Esophagus (tissue), 2 donors: ENCODE measurements around the gene PNN. TPM values are rescaled to one million over a fixed set of nuclear protein-coding genes. Genes with fewer than 3 reads are reported as not detected.
"Not testable (repeated sequence)": the region's sequence is repeated elsewhere in the genome, so short reads cannot be mapped to it uniquely, and the experiment has no call there.

Source experiments
- H3K27ac ChIP-seq, 2 donors: one replicate each; pipeline ENCODE4 v1.5.1; 2013; ENCODE audit warnings: low read depth in 2 of 2, mild to moderate bottlenecking in 2 of 2, inconsistent platforms in 1 of 2, low read length in 1 of 2, moderate library complexity in 1 of 2
- H3K27me3 ChIP-seq, 2 donors: one replicate each; pipeline ENCODE4 v1.6.1; 2013; ENCODE audit warnings: low read length in 2 of 2, control low read depth in 1 of 2, mild to moderate bottlenecking in 1 of 2; ENCODE audit not compliant: insufficient read depth in 2 of 2, control insufficient read depth in 1 of 2
- H3K36me3 ChIP-seq, 2 donors: one replicate each; pipeline ENCODE4 v1.6.1; 2013; ENCODE audit warnings: low read length in 1 of 2; ENCODE audit not compliant: control insufficient read depth in 2 of 2, insufficient read depth in 2 of 2
- H3K4me1 ChIP-seq, 2 donors: one replicate each; pipeline ENCODE4 v1.6.1; 2013; ENCODE audit warnings: low read length in 1 of 2; ENCODE audit not compliant: control insufficient read depth in 2 of 2, insufficient read depth in 2 of 2
- H3K4me3 ChIP-seq, 2 donors: one replicate each; pipeline ENCODE4 v1.5.1; 2013; ENCODE audit warnings: low read length in 2 of 2, mild to moderate bottlenecking in 2 of 2, low read depth in 1 of 2, moderate library complexity in 1 of 2
- H3K9me3 ChIP-seq, 2 donors: one replicate each; pipeline ENCODE4 v1.6.1; 2013; ENCODE audit warnings: mild to moderate bottlenecking in 2 of 2, low read depth in 1 of 2, low read length in 1 of 2, moderate library complexity in 1 of 2; ENCODE audit not compliant: control insufficient read depth in 2 of 2, insufficient read depth in 1 of 2
- WGBS, 2 donors: extraction: QIAGEN DNeasy Blood & Tissue Kit; methylation state at CpG; one replicate each; pipeline ENCODE4 v1.1.7; 2013; 5-methylcytosine and 5-hydroxymethylcytosine counted together
- polyA plus RNA-seq, 2 donors: library from polyadenylated mRNA; stranded (reverse); fragments of 200-250 nt; gene quantifications; one replicate each; pipeline ENCODE4 v1.2.3, GENCODE V29; 2013
- donor health status: healthy with polysubstance abuse.
- donor health status: Bipolar disorder and iron deficiency.

Gene PNN
- polyA plus RNA-seq, 2 donors, result 29.8 to 40.5 TPM

- Histone ChIP-seq H3K9me3 (peaks cover 0 to 2% of the 10 kb centered on the region in 2 donors), H3K36me3 (peaks cover 5 to 10% of the 10 kb centered on the region in 2 donors), H3K4me3 (no peak overlapping the region), H3K4me1 (peaks cover 0 to 2% of the 10 kb centered on the region in 2 donors), H3K27me3 (no peaks in the 10 kb centered on the region), H3K27ac (no peak overlapping the region)
- WGBS, 2 donors, result 79 to 87% methylated on average over 6 of the region's 6 CpGs
Observed at GRCh38 chr14:39158222-39158858, 16.7 kb upstream of the PNN start.

GRCh38 chr14:39160494-39160893 lies 14.6 kb upstream of the PNN start:
- Histone ChIP-seq H3K27me3 (no peaks in the 10 kb centered on the region), H3K27ac (no peak overlapping the region), H3K4me1 (peaks cover 0 to 2% of the 10 kb centered on the region in 2 donors), H3K9me3 (peaks cover 0 to 2% of the 10 kb centered on the region in 2 donors), H3K4me3 (no peak overlapping the region), H3K36me3 (peaks cover 5 to 13% of the 10 kb centered on the region in 2 donors)
- WGBS, 2 donors, result 90 to 100% methylated on average over 1 of the region's 1 CpG

GRCh38 chr14:39167797-39168320 lies 7.2 kb upstream of the PNN start:
- not testable (repeated sequence) for H3K27ac ChIP-seq, H3K9me3 ChIP-seq, H3K36me3 ChIP-seq, H3K4me1 ChIP-seq, H3K27me3 ChIP-seq, H3K4me3 ChIP-seq
- 88 to 92% methylated on average over 10 of the region's 10 CpGs for WGBS, 2 donors

GRCh38 chr14:39168591-39168990 lies 6.5 kb upstream of the PNN start:
- peaks cover 0 to 3% of the 10 kb centered on the region in 2 donors for H3K36me3 ChIP-seq
- H3K9me3 ChIP-seq, result no peaks in the 10 kb centered on the region
- no peaks in the 10 kb centered on the region for H3K27me3 ChIP-seq
- no peaks in the 10 kb centered on the region for H3K4me1 ChIP-seq
- WGBS, 2 donors, result 60 to 69% methylated on average over 4 of the region's 4 CpGs
- no peak overlapping the region for H3K27ac ChIP-seq
- H3K4me3 ChIP-seq, result peak overlapping the region in 1 of 2 donors; percentile 95

- Histone ChIP-seq H3K27me3 (no peaks in the 10 kb centered on the region), H3K27ac (peak overlapping the region; percentile 99 to 100), H3K36me3 (peaks cover 0 to 2% of the 10 kb centered on the region in 2 donors), H3K9me3 (no peaks in the 10 kb centered on the region), H3K4me3 (peak overlapping the region; percentile 89 to 95), H3K4me1 (no peaks in the 10 kb centered on the region)
- WGBS, 2 donors, result 0% methylated on average over 7 of the region's 7 CpGs
Observed at GRCh38 chr14:39169541-39169900, 5.5 kb upstream of the PNN start.

GRCh38 chr14:39173198-39173597 lies 1.9 kb upstream of the PNN start:
- Histone ChIP-seq H3K36me3 (peaks cover 0 to 5% of the 10 kb centered on the region in 2 donors), H3K27me3 (no peaks in the 10 kb centered on the region), H3K27ac (no peak overlapping the region), H3K9me3 (no peaks in the 10 kb centered on the region), H3K4me1 (no peaks in the 10 kb centered on the region), H3K4me3 (no peak overlapping the region)
- WGBS, 2 donors, result 91 to 92% methylated on average over 3 of the region's 3 CpGs

GRCh38 chr14:39175445-39176262 lies 600 bp downstream of the PNN start:
- Histone ChIP-seq H3K9me3 (no peaks in the 10 kb centered on the region), H3K36me3 (peaks cover 3 to 12% of the 10 kb centered on the region in 2 donors), H3K27me3 (no peaks in the 10 kb centered on the region), H3K4me1 (no peaks in the 10 kb centered on the region), H3K4me3 (peak overlapping the region; percentile 97 to 100), H3K27ac (peak overlapping the region; percentile 93 to 99)
- WGBS, 2 donors, result 0 to 1% methylated on average over 36 of the region's 36 CpGs

GRCh38 chr14:39176263-39177167 lies 1.5 kb downstream of the PNN start:
- Histone ChIP-seq H3K4me1 (no peaks in the 10 kb centered on the region), H3K36me3 (peaks cover 8 to 19% of the 10 kb centered on the region in 2 donors), H3K27me3 (no peaks in the 10 kb centered on the region), H3K9me3 (no peaks in the 10 kb centered on the region), H3K27ac (no peak overlapping the region), H3K4me3 (peak overlapping the region in 1 of 2 donors; percentile 100)
- 62 to 63% methylated on average over 5 of the region's 5 CpGs for WGBS, 2 donors

- 91 to 94% methylated on average over 9 of the region's 9 CpGs for WGBS, 2 donors
- Histone ChIP-seq H3K27me3 (no peaks in the 10 kb centered on the region), H3K4me3 (no peak overlapping the region), H3K9me3 (no peaks in the 10 kb centered on the region), H3K36me3 (peaks cover 8 to 19% of the 10 kb centered on the region in 2 donors), H3K4me1 (no peaks in the 10 kb centered on the region), H3K27ac (no peak overlapping the region)
Observed at GRCh38 chr14:39177168-39177545, 2.1 kb downstream of the PNN start.
